ENCODE data around the gene SPATA7. TPM values are rescaled to one million over a fixed set of nuclear protein-coding genes. Genes with fewer than 3 reads are reported as not detected.

Gene SPATA7
- total RNA-seq, 1 donor = 20.0 TPM

DNA sequence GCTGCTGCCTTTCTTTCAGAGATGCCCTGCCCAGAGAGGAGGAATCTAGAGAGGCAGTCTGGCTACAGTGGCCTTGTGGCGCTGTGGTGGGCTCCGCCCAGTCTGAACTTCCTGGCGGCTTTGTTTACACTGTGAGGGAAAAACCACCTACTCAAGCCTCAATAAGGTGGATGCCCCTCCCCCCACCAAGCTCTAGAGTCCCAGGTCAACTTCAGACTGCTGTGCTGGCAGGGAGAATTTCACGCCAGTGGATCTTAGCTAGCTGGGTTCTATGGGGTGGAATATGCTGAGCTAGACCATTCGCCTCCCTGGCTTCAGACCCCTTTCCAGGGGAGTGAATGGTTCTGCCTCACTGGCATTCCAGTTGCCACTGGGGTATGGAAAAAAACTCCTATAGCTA, 25.6 kb downstream of the SPATA7 start:
- no peak for DNase-seq (ENCODE audit: low read depth)
- TF ChIP-seq, protein P1, sequence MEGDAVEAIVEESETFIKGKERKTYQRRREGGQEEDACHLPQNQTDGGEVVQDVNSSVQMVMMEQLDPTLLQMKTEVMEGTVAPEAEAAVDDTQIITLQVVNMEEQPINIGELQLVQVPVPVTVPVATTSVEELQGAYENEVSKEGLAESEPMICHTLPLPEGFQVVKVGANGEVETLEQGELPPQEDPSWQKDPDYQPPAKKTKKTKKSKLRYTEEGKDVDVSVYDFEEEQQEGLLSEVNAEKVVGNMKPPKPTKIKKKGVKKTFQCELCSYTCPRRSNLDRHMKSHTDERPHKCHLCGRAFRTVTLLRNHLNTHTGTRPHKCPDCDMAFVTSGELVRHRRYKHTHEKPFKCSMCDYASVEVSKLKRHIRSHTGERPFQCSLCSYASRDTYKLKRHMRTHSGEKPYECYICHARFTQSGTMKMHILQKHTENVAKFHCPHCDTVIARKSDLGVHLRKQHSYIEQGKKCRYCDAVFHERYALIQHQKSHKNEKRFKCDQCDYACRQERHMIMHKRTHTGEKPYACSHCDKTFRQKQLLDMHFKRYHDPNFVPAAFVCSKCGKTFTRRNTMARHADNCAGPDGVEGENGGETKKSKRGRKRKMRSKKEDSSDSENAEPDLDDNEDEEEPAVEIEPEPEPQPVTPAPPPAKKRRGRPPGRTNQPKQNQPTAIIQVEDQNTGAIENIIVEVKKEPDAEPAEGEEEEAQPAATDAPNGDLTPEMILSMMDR (IDR thresholded peaks at IDR 0.05; ENCODE audit: insufficient read depth, low read length) = no peak
- no peak overlapping the region for H3K4me3 ChIP-seq (ENCODE audit: low read depth, low read length)

DNA sequence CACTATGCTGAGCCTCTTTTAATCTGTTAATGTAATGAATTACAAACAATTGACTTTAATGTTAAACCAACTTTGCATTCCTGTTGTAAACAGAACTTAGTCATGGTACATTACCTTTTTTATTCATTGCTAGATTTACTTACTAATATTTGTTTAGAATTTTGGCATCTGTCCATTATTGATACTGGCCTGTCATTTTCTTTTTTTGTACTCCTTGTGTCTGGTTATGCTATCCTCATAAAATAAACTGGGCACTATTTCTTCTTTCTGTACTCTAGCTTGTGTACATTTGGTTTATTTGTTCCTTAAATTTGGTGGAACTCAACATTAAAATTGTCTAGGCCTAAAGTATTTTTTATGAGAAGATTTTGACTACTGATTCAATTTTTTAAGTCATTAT, 32.1 kb downstream of the SPATA7 start:
- DNase-seq (ENCODE audit: low read depth) = no peak
- TF ChIP-seq, protein P1 (IDR thresholded peaks at IDR 0.05; ENCODE audit: insufficient read depth, low read length) = no peak
- no peak overlapping the region for H3K4me3 ChIP-seq (ENCODE audit: low read depth, low read length)

DNA sequence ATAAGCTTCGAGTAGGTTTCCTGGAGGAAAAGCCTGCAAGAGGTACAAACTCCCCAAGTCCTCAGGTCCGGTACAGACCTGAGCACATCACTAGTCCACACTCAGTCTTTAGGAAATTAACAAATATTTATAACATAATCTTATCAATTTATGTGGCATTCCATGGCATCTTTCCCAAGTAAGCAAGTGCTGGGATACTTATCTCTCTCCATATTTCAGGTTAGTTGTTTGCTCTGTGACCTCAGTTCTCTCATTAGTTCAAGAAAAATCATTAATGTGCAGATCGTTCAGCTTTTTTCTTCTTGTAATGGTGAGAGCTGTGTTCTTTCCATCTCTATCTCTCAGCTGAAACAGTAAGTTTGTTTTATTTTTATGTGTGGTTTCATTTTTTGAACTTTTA, 34.7 kb downstream of the SPATA7 start:
- no peak for DNase-seq (ENCODE audit: low read depth)
- H3K4me3 ChIP-seq (ENCODE audit: low read depth, low read length) = no peak overlapping the region
- TF ChIP-seq, protein P1 (IDR thresholded peaks at IDR 0.05; ENCODE audit: insufficient read depth, low read length) = no peak

DNA sequence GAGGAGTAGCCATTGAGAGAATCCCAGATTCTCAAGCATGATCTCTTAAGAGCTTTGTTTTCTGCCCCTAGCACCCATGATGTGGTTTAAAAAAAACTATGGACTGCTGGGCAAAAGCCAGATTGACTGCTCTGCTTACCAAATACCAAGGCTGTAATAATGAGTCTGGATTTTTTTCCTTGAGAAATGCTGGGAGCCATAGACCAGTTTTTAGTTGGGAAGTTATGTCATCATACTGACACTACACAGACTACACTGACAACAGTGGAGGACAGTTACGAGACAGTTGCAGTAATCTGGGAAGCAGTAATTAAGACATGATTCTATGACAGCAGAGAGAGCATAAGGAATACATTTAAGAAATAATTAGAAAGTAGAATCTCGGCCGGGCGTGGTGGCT, 35.8 kb downstream of the SPATA7 start:
- peak; percentile 43 for DNase-seq (ENCODE audit: low read depth)
- H3K4me3 ChIP-seq (ENCODE audit: low read depth, low read length) = no peak overlapping the region
- TF ChIP-seq, protein P1 (IDR thresholded peaks at IDR 0.05; ENCODE audit: insufficient read depth, low read length) = no peak

DNA sequence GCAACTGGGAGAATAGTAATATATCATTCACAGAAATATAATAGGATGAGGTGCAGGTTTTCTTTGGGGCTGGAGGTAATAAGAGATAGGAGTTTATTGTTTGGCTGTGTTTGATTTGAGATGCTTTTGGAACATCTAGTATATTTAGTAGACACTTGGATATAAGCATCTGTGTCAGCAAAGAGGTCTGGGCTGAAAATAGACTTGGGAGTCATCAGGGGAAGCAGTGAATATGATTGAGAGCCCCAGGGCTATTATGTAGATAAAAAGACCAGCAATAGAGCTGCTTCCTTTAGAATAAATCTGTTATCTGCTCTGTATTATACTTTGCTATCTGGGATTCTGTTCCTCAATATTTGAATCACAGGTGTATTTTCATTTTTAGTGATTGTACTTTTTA, 36.6 kb downstream of the SPATA7 start:
- TF ChIP-seq, protein P1 (IDR thresholded peaks at IDR 0.05; ENCODE audit: insufficient read depth, low read length) = no peak
- H3K4me3 ChIP-seq (ENCODE audit: low read depth, low read length) = no peak overlapping the region
- DNase-seq (ENCODE audit: low read depth) = no peak

DNA sequence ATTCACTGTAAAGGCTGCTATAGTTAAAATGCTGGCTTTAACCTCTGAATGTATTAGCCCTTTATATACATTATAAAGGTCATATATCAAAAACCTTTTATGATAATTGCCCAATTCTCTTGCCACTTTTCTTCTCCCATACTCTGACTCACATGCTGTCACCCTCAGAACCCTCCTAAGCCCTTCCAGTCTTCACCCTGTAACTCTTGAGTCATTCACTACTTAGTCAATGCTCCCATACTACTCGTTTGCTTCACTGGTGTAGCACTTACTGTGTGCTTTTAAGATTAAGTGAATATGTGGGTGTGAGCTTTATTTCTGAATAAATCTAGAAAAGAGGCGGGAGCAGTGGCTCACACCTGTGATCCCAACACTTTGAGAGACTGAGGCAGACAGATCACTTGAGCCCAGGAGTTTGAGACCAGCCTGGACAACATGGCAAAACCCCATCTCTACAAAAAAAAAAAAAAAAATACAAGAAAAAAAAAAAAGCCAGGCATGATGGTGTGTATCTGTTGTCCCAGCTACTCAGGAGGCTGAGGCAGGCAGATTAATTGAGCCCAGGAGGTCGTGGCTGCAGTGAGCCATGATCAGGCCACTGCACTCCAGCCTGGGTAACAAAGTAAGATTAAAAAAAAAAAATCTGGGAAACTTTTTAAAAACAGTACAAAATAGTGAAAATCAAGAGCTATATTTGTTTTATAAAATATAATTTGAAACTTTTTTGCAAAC, 37.6 kb downstream of the SPATA7 start:
- peak; percentile 55 for DNase-seq (ENCODE audit: low read depth)
- no peak overlapping the region for H3K4me3 ChIP-seq (ENCODE audit: low read depth, low read length)
- TF ChIP-seq, protein P1 (IDR thresholded peaks at IDR 0.05; ENCODE audit: insufficient read depth, low read length) = no peak

DNA sequence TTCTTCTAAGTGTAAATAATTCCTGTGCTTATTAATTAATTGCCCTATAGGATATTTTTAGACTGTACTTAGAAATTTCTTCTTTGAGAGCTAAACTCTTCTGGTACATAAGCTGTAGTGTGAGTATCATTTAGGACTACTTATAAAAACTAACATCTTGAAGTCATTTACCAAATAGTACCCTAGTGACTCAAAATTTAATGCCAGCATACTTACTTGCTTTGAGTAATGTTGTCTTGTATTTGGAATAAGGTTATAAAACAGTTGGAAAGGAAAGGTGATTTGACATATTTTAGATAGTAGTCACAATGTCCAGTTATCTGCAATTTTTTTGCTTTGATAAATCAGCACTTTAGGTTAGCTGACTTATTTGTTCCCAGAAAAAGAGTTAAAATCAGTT, 39.1 kb downstream of the SPATA7 start:
- no peak overlapping the region for H3K4me3 ChIP-seq (ENCODE audit: low read depth, low read length)
- DNase-seq (ENCODE audit: low read depth) = peak; percentile 57
- TF ChIP-seq, protein P1 (IDR thresholded peaks at IDR 0.05; ENCODE audit: insufficient read depth, low read length) = no peak
